ENCODE measurements around the gene HES3.

HES3 gene

GRCh38 chr1:6280761-6281451, 36.9 kb downstream of the HES3 start:
- TF ChIP-seq GATA2 (IDR thresholded peaks at IDR 0.05; ENCODE audit: low read depth, low read length): no peak
- no peak for TF ChIP-seq GATA3 (IDR thresholded peaks at IDR 0.05; ENCODE audit: low read depth, low read length)

DNA sequence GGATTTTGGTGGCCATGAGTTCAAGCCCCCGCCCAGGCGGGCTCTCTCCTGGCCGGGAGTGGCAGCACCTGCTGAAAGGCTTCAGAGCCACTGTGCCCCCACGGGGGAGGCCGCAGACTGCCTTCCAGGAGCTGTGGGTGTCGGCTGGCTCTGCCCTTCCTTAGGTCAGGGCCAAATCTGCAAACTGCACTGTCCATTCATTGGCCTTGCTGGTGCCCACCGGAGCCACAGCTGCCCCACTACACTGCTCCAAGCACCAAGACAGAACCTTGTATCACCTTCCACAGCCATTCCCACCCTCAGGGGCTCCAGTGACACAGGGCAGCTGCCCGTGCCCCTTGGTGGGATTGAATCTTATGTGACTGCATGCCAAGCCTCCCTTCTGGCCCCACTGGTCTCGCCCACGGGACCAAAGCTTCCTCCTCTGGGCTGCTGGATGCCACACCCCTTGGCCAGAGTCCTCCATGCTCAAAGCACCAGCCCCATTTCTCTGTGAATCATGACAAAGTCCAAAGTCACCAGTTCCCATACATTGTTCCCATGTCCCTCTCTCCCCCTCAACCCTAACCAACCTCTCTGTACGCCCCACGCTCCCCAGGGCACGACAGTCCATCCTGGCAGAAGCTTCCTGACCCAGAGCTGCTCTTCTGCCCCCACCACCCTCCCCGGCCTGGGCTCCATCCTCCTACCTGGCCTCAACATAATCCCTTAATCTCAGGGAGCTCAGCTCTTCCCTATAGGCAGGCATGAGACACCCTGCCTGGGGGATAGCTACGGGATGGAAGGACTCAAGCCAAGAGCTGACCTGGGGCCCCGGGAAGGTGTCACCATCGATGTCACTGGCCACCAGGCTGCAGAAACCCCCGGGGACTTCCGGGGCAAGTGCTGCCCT, 37.8 kb downstream of the HES3 start:
- no peak for TF ChIP-seq GATA3 (IDR thresholded peaks at IDR 0.05; ENCODE audit: low read depth, low read length)
- no peak for TF ChIP-seq GATA2 (IDR thresholded peaks at IDR 0.05; ENCODE audit: low read depth, low read length)

- no peak for TF ChIP-seq GATA2 (IDR thresholded peaks at IDR 0.05; ENCODE audit: low read depth, low read length)
- TF ChIP-seq GATA3 (IDR thresholded peaks at IDR 0.05; ENCODE audit: low read depth, low read length): no peak
Observed at GRCh38 chr1:6282577-6283270, 38.7 kb downstream of the HES3 start.

DNA sequence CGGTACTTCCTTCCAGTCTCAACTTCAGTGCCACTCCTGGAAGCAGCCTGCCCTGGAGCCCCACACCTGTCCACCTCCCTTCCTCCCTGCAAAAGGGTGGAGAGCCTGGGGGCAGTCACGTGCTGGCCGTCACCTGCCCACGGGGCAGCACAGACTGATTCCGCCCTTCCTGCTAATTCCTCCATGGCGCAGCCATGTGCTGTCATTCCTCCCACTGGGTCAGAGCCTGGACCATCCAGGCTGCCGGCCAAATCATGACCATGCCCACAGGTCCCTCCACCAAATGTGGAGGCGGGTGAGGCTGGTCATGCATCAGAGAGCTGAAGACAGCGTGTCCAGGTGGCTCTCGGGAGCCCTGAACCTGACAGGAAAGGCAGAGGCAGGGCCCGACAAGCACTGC, 41.4 kb downstream of the HES3 start:
- TF ChIP-seq GATA3 (IDR thresholded peaks at IDR 0.05; ENCODE audit: low read depth, low read length): no peak

- TF ChIP-seq GATA3 (IDR thresholded peaks at IDR 0.05; ENCODE audit: low read depth, low read length): no peak
- TF ChIP-seq GATA2 (IDR thresholded peaks at IDR 0.05; ENCODE audit: low read depth, low read length): no peak
Observed at GRCh38 chr1:6286266-6286665, 42.3 kb downstream of the HES3 start.

DNA sequence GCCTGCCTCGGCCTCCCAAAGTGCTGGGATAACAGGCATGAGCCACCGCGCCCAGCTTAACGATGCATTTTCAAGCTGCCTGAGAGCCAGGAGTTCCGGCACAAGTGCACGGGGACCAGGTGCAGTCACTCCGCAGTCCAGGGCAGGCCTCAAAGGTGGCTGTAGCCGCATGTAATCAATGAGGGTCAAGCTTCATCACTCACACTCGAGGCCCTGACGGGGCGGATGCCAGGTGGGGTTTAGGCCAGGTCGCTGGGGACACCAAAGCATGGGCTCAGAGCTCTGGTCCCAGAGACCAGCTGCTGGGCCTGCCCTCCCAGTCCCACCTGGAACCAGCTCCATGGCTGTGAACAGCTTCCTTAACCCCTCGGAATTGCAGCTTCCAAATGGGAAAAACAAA, 43.0 kb downstream of the HES3 start:
- TF ChIP-seq GATA2 (IDR thresholded peaks at IDR 0.05; ENCODE audit: low read depth, low read length) (no peak), GATA3 (IDR thresholded peaks at IDR 0.05; ENCODE audit: low read depth, low read length) (no peak)

DNA sequence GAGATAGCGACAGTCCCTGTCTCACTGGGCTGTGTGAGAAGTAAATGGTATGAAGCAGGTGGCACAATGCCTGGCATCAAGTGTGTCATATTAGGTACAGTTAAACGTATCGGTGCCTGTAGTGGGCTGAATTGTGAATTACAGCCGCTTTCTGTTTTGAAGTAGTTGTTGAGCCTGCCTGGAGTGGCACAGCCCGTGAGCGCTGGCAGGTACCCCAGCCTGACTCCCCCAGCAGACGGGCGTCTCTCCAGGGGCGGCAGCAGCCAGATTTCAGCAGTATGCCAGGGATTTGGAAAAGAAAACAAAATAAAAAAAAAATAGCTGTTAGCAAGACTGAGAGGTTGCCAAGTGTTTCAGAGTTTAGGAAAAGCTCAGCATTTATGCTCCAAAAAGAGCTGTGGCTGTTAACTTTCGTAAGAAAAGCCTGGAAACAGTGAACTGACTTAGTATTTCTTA, 43.5 kb downstream of the HES3 start:
- TF ChIP-seq GATA3 (IDR thresholded peaks at IDR 0.05; ENCODE audit: low read depth, low read length) (no peak), GATA2 (IDR thresholded peaks at IDR 0.05; ENCODE audit: low read depth, low read length) (no peak)

DNA sequence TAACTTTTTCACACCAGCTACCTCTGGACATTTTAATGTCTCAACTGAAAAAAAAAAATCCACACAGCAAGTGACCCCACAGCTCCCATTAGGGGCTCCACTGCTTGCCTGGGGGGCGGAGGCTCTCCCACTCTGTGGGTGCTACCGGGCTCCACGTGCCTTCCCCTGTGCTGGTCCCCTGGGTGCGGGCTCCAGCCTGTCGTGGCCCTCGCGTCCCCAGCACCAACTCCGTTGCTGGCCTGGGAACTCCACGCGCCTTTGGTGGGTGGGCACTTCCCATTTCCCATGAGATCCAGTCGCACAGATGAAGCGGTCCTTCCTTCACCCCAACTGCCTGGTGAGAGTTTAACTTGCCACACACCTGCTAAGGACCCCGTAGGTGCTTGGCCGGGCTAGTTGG, 44.0 kb downstream of the HES3 start:
- TF ChIP-seq GATA3 (IDR thresholded peaks at IDR 0.05; ENCODE audit: low read depth, low read length): no peak
- TF ChIP-seq GATA2 (IDR thresholded peaks at IDR 0.05; ENCODE audit: low read depth, low read length): no peak

- TF ChIP-seq GATA2 (IDR thresholded peaks at IDR 0.05; ENCODE audit: low read depth, low read length) (no peak), GATA3 (IDR thresholded peaks at IDR 0.05; ENCODE audit: low read depth, low read length) (no peak)
Observed at GRCh38 chr1:6288665-6289064, 44.7 kb downstream of the HES3 start.

GRCh38 chr1:6292102-6292501, 48.1 kb downstream of the HES3 start:
- TF ChIP-seq GATA2 (IDR thresholded peaks at IDR 0.05; ENCODE audit: low read depth, low read length) (no peak), GATA3 (IDR thresholded peaks at IDR 0.05; ENCODE audit: low read depth, low read length) (no peak)

GRCh38 chr1:6294080-6294889, 50.3 kb downstream of the HES3 start:
- TF ChIP-seq GATA2 (IDR thresholded peaks at IDR 0.05; ENCODE audit: low read depth, low read length): no peak
- no peak for TF ChIP-seq GATA3 (IDR thresholded peaks at IDR 0.05; ENCODE audit: low read depth, low read length)

- TF ChIP-seq GATA2 (IDR thresholded peaks at IDR 0.05; ENCODE audit: low read depth, low read length) (no peak), GATA3 (IDR thresholded peaks at IDR 0.05; ENCODE audit: low read depth, low read length) (no peak)
Observed at GRCh38 chr1:6294890-6295556, 51.0 kb downstream of the HES3 start.
